GM18870 (cell line): Measurements from ENCODE around the gene SLC6A11.

ENCODE experiments used
- ATAC-seq: cut with Tn5 transposase; IDR thresholded peaks from one replicate; pipeline ENCODE4 v1.9.1; 2021; ENCODE audit warnings: moderate library complexity; ENCODE audit not compliant: unreplicated experiment

SLC6A11 gene

GRCh38 chr3:10928407-10928960, 112.5 kb downstream of the SLC6A11 start:
- no peak for ATAC-seq

GRCh38 chr3:10928961-10929471, 113.0 kb downstream of the SLC6A11 start:
- ATAC-seq = no peak

- ATAC-seq = no peak
These were observed 114.1 kb downstream of the SLC6A11 start for GRCh38 chr3:10929978-10930665.

- no peak for ATAC-seq
These were observed 114.6 kb downstream of the SLC6A11 start for GRCh38 chr3:10930666-10931040.

GRCh38 chr3:10932596-10932995, 116.6 kb downstream of the SLC6A11 start:
- no peak for ATAC-seq

- ATAC-seq = no peak
These were observed 117.0 kb downstream of the SLC6A11 start for GRCh38 chr3:10933021-10933420.

- no peak for ATAC-seq
These were observed 117.4 kb downstream of the SLC6A11 start for GRCh38 chr3:10933470-10933804.

GRCh38 chr3:10933805-10934481, 117.9 kb downstream of the SLC6A11 start:
- ATAC-seq = no peak

GRCh38 chr3:10935028-10935427, 119.0 kb downstream of the SLC6A11 start:
- no peak for ATAC-seq

- ATAC-seq = no peak
These were observed 120.0 kb downstream of the SLC6A11 start for GRCh38 chr3:10935846-10936631.

- no peak for ATAC-seq
These were observed 120.7 kb downstream of the SLC6A11 start for GRCh38 chr3:10936686-10937085.

GRCh38 chr3:10937141-10937825, 121.3 kb downstream of the SLC6A11 start:
- ATAC-seq = no peak

GRCh38 chr3:10939556-10939955, 123.5 kb downstream of the SLC6A11 start:
- no peak for ATAC-seq

- ATAC-seq = no peak
These were observed 124.1 kb downstream of the SLC6A11 start for GRCh38 chr3:10940106-10940505.

- ATAC-seq = no peak
These were observed 125.9 kb downstream of the SLC6A11 start for GRCh38 chr3:10941972-10942371.

GRCh38 chr3:10942690-10943205, 126.7 kb downstream of the SLC6A11 start:
- no peak for ATAC-seq

GRCh38 chr3:10944866-10945265, 128.8 kb downstream of the SLC6A11 start:
- ATAC-seq = no peak

GRCh38 chr3:10945683-10946287, 129.8 kb downstream of the SLC6A11 start:
- no peak for ATAC-seq

- no peak for ATAC-seq
These were observed 130.5 kb downstream of the SLC6A11 start for GRCh38 chr3:10946526-10946925.

GRCh38 chr3:10948326-10948725, 132.3 kb downstream of the SLC6A11 start:
- ATAC-seq = no peak
